ENCODE data around the gene UBAP1L.
A peak's percentile ranks its signal among the peaks of the same experiment; 100 is the strongest.
"Not testable (repeated sequence)": the region's sequence is repeated elsewhere in the genome, so short reads cannot be mapped to it uniquely, and the experiment has no call there.

Gene UBAP1L

DNA sequence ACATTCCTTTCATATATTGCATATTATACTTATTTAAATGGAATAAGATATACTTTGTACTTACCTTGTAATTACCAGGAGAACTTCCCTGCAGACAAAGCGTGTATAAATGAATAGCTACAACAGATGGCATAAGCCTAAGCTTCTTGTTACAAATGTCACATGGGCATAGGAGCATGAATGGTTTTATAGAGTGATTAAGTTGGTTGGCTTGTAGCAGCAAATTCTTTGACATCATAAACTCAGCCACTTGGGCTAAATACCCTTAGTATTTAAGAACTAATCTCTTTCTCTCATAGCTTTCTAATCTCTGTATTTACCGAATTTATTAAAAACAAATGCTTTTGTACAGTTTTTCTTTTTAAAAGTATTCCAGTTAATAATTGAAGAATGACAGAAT, at the start of gene UBAP1L:
Gene UBAP1L (minus strand): TSS at position 115 of the 400 bp plus-strand sequence. CDS start 8,985 bp downstream, outside the sequence.
- DNase-seq (ENCODE audit: low read depth, low spot score) = no peak

- DNase-seq (ENCODE audit: low read depth, low spot score) = no peak
Observed at GRCh38 chr15:65164139-65164538, 49.1 kb upstream of the UBAP1L start.

GRCh38 chr15:65163041-65163440, 48.0 kb upstream of the UBAP1L start:
- DNase-seq (ENCODE audit: low read depth, low spot score) = no peak

- no peak for DNase-seq (ENCODE audit: low read depth, low spot score)
Observed at GRCh38 chr15:65156692-65157091, 41.7 kb upstream of the UBAP1L start.

DNA sequence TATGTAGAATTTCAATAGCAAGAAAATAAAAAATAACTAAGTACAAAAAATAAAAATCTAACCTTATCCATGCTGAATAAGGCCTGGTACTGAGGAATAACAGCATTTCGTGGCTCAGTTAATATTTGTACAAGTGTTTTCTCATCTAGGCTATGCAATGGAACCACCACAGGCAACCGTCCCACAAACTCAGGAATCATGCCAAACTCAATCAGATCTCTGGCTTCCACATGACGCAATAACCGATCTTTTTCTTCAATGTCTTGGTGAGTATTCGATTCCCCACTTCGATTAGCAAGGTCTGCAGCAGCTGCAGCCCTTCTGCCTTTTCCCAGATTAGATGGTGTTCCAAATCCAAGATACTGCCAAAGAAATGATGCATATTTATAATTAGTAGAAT, 39.7 kb upstream of the UBAP1L start:
- DNase-seq (ENCODE audit: low read depth, low spot score) = no peak

DNA sequence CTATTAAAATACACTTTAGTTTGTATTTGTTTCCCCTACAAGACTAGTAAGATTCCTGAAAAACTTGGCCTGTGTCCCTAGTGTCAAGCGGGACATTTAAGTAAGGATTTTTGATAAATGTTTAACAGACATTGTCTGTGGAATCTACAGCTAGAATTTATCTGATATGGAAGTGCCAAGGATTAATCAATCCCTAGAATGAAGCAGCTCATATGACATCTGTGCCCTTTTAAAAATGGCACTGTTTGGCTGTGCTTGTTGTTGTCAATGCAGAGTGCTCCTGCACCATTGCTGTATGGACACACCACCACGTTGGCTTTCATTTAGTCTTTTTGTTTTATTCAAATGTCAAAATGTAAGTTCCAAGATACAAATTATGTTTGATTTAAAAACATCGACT, 32.9 kb upstream of the UBAP1L start:
- DNase-seq (ENCODE audit: low read depth, low spot score) = no peak

DNA sequence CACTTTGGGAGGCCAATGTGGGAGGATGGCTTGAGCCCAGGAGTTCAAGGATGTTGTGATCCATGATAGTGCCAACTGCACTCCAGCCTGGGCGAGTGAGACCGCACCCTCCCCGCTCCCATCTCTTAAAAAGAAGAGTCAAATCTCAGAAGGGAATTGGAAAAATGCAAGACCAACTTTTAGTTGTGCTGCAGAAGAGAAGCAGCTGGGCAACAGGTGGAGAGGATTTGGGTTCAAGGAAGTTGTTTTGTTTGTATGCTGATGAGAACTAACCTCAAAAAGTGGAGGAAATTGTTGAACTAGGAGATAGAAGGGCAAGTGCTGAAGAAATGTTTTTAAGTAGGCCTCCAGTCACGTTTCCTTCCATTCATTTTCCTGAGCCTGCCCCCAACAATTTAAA, 31.4 kb upstream of the UBAP1L start:
- DNase-seq (ENCODE audit: low read depth, low spot score) = no peak

DNA sequence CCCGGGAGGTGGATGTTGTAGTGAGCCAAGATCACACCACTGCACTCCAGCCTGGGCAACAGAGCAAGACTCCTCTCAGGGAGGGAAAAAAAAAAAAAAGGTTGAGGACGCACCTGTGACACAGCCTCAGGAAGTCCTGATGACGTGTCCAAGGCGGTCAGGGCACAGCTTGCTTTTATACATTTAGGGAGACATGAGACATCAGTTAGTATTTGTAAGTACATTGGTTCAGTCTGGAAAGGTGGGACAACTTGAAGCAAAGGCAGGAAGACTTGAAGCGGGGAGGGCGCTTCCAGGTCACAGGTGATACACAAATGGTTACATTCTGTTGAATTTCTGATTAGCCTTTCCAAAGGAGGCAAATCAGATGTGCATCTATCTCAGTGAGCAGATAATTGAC, 23.6 kb upstream of the UBAP1L start:
- DNase-seq (ENCODE audit: low read depth, low spot score) = not testable (repeated sequence)

- DNase-seq (ENCODE audit: low read depth, low spot score) = not testable (repeated sequence)
Observed at GRCh38 chr15:65137893-65138292, 22.9 kb upstream of the UBAP1L start.

DNA sequence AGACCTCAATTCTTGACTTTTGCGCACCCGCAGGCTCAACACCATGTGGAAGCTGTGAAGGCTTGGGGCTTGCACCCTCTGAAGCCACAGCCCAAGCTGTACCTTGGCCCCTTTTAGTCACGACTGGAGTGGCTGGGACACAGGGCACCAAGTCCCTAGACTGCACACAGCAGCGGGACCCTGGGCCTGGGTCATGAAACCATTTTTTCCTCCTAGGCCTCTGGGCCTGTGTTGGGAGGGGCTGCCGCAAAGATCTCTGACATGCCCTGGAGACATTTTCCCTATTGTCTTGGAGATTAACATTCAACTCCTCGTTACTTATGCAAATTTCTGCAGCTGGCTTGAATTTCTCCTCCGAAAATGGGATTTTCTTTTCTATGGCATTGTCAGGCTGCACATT, 22.1 kb upstream of the UBAP1L start:
- not testable (repeated sequence) for DNase-seq (ENCODE audit: low read depth, low spot score)

- DNase-seq (ENCODE audit: low read depth, low spot score) = no peak
Observed at GRCh38 chr15:65134538-65134937, 19.5 kb upstream of the UBAP1L start.

GRCh38 chr15:65133548-65134200, 18.7 kb upstream of the UBAP1L start, which contains the start of gene PDCD7:
TSS of gene PDCD7 (minus strand) at chr15:65133808. CDS start at chr15:65133781, 27 bp downstream.
- DNase-seq (ENCODE audit: low read depth, low spot score) = peak; percentile 72

GRCh38 chr15:65132878-65133547, 18.0 kb upstream of the UBAP1L start:
- DNase-seq (ENCODE audit: low read depth, low spot score) = no peak

DNA sequence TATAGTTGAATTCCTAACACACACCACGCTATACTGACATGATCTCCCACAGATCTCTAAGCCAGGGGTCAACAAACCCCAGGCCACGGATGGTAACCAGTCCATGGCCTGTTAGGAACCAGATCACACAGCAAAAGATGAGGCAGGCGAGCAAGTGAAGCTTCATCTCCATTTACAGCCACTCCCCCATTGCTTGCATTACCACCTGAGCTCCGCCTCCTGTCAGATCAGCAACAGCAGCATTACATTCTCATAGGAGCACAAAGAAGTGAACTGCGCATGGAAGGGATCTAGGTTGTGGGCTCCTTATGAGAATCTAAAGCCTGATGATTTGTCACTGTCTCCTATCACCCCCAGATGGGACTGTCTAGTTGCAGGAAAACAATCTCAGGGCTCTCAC, 15.9 kb upstream of the UBAP1L start:
- no peak for DNase-seq (ENCODE audit: low read depth, low spot score)

DNA sequence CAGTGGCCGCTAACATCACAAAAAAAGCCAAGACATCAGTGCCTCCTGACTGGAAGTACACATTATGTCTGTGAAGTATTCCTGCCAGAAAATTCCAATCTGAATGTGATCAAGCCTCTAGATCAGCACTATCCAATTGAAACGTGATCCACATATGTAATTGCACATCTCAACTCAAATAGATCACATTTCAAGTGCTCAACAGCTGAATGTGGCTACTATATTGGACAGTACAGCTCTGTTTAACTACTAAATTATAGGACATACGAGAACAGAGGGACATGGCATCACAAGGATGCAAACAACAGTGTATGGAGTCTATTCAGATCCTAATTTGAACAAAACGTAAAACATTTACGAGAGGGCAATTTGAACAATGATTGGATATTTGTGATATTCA, 542 bp upstream of the UBAP1L start:
- DNase-seq (ENCODE audit: low read depth, low spot score) = no peak

GRCh38 chr15:65110676-65111292, 4.2 kb downstream of the UBAP1L start:
- no peak for DNase-seq (ENCODE audit: low read depth, low spot score)

DNA sequence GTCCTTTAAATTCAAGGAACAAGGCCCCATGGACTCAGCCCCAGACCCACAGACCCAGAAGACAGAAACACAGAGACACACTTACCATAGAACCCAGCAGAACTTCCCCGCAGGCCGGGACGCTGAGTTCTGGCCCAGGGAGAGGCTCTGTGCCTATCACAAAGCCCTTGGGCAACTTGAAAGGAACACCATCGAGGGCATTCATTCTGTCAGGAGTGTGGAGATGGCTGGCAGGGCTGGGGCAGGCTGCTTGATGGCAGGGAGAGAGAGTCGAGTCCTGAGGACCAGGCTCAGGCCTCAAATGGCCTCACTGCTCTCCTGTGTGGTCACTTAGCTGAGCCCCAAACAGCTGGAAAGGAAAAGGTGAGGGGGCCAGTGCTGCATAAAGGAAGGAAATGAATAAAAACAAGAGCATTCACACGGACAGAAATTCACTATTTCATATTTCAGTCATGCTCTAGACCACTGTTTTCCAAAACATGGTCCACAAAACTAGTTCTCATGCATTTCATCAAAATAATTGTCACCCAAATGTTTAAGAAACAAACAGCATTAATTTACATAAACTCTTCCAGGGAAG, 8.9 kb downstream of the UBAP1L start:
- DNase-seq (ENCODE audit: low read depth, low spot score) = no peak

- DNase-seq (ENCODE audit: low read depth, low spot score) = no peak
Observed at GRCh38 chr15:65105038-65105437, 10.0 kb downstream of the UBAP1L start.

- no peak for DNase-seq (ENCODE audit: low read depth, low spot score)
Observed at GRCh38 chr15:65102912-65103311, 12.1 kb downstream of the UBAP1L start.

GRCh38 chr15:65101891-65102708, 12.9 kb downstream of the UBAP1L start:
- DNase-seq (ENCODE audit: low read depth, low spot score) = no peak

- peak; percentile 8 for DNase-seq (ENCODE audit: low read depth, low spot score)
Observed at GRCh38 chr15:65101411-65101890, 13.5 kb downstream of the UBAP1L start.

Measured in activated CD4-positive, CD25-positive, alpha-beta regulatory T cell treated with anti-CD3 and anti-CD28 coated beads, Interleukin-2, amount 50 U/mL, for 16 hours (primary cell).